Stimulated activated CD4-positive, alpha-beta T cell treated with anti-CD3 and anti-CD28 coated beads, Interleukin-4, amount 100 ng/mL, for 1 hour (primary cell): ENCODE results near the gene CYP19A1.

Experiments used
- DNase-seq: peaks from one replicate; pipeline ENCODE4 v3.0.0-alpha.2; 2020

The CYP19A1 gene

DNA sequence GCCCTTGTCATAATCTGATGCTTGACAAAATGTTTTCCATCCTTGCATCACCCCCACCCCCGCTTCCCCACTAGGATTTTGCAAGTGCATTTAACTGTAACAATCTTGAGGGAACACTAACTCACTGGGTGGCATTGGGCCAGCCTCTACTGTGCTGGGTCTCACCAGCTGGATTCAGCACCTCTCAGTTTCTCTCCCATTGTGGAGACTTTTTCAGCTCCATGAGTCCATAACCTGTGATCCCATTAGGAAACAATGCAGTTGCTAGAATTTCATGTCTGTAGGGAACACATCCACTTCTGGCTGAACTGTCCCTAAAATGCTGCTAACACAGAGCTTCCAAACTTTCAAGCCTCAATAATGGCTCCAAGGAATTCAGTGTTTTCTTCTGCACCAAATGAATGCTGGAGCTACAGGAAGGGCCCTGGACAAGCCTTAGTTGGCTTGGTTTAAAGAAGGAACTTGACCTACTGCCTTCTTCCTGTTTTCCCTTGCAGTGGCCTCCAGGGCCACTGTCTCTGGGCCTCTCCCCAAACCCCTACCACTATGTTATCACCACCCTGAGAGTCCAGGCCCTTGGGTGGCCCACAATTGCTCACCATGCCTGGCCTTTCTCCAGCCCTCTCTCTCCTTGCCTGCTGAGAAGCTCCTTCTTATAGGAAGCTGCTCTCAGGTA is 15.6 kb downstream of the CYP19A1 start:
- DNase-seq: no peak

DNA sequence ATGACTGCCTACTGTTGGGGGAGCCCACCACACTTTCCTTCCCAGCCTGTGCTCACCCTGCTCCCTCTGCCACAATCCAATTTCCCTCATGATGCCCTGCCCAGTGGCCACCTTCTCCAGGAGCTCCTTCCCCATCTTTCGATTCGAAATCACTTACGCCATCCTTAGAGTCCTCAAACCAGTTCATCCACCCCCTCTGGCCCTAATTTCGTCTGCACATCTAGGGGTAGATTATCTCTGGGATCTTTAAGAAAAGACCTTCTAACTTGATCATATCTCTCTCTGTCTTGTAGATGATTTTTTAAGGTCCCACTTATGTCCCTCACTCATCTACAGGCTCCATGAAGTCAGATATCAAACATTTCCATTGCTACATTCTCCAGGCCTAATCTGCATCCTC is 17.1 kb downstream of the CYP19A1 start:
- DNase-seq: no peak

- DNase-seq: no peak
Measured at GRCh38 chr15:51320843-51321242, 17.6 kb downstream of the CYP19A1 start.

GRCh38 chr15:51319539-51319938 is 18.9 kb downstream of the CYP19A1 start:
- no peak for DNase-seq

DNA sequence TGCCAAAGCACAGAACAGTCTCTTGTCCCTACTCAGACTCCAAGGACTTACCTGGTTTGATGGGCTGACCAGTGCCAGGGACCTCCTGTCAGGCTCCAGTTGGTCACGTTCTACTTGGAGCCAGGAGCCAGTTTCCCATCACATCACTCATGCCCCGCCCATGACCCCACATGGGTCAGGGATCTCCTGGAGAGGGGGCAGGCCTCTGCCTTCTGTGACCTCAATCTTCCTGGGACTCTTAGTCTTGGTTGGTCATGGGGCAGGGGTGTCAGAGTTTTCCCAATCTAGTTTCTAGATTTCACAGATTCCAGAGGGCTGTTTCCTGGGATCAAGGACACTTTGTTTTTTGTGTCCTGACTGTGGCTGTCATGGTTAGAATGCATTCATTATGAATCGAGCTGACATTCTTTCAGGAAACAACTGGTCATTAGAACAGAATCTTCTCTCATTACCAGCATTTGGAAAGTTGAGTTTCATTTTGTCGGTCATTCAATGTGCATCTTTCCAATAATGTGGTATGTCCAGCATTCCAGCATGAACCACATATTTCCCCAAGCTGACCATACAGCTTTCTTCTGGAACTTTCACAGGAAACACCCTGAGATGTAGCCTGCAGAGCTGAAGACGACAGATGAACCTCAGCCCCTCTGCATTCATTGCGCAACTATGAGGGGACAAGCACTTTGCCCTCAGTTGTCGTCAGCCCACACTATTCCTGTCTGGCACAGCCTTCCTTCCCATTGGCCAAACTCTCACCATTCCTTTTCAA is 19.8 kb downstream of the CYP19A1 start:
- DNase-seq: no peak

- no peak for DNase-seq
Measured at GRCh38 chr15:51316636-51317035, 21.8 kb downstream of the CYP19A1 start.

DNA sequence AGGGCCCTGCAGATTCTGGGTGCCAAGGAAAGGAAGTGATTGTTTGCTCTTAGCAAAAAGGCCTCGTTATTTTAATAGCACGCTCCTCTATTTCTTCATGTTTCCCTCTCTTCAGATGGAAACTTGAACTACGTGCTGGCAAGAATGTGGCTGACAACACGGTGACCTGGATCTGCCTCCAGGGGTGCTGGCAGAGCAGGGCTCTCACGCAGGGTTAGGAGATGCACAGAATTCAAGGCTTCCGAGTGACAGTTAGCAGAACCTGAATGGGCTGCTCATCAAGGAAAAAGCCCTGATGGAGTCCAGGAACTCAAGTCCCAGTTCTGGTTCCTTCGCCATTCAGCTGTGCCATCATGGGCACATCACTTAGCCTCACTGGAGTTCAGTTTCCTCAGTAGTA is 22.7 kb downstream of the CYP19A1 start:
- no peak for DNase-seq

DNA sequence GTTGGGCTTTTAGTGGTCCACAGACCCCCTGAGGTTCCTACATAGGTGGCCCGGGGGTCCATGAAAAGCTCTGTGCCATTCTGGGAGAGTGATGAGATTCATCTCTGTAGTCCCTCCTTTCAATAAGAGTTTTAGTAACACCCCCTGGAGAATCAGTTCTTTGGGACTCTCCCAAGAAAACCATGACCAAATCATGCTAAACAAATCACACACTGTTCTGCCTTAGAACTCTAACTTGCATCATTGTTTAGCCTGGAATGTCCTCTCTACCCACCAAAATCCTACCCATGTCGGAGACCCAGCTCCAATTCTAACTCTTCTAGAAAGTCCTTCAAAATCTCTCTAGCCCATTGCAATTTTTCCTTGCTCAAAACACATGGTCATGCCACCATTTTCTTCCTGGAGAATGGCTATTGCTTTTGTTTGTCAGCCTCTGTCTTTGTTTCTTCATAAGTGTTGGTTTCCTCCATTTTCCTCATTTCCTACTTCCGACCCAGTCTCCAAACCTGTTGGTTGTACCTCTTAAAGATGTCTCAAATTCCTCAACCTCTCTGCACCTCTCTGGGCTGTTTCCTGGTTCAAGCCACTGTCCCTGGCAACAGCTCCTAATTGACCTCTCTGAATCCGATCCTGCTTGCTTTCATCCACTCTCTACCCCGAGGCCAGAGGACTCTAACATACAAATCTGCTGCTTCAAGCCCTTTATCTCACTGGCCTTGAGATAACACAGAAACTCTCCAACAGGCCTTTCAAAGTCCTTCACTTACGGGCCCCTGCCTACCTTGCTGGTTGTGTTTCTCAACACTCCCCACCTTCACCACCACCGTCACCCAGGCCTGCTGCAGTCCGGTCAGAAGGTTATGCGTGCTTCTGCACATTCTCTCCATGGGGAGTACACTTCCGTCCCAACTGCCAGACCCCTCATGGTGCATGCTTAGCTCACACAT is 23.7 kb downstream of the CYP19A1 start:
- no peak for DNase-seq

DNA sequence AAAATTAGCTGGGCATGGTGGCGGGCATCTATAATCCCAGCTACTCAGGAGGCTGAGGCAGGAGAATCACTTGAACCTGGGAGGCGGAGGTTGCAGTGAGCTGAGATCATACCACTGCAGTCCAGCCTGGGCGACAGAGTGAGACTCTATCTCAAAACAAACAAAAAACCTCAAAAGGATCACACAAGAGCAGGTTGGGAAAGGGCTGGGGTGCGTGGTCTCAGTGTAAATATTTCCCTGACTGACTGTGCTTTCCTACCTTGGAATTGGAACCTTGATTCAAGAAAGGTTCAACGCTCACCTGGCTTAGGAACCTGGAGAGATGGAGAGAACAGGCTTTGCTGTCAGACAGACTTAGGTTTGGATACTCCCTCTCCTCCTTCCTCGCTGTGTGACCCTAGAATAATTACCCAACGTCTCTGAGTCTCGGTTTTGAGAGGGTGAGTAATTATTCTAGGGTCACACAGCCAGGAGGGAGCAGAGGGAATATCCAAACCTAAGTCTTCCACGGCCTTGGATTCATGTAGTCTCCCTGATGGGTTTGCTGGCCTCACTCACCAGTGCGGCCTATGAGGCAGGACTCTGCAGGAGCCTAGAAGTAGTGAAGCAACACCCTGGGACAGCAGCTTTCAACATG is 24.6 kb downstream of the CYP19A1 start:
- no peak for DNase-seq

DNA sequence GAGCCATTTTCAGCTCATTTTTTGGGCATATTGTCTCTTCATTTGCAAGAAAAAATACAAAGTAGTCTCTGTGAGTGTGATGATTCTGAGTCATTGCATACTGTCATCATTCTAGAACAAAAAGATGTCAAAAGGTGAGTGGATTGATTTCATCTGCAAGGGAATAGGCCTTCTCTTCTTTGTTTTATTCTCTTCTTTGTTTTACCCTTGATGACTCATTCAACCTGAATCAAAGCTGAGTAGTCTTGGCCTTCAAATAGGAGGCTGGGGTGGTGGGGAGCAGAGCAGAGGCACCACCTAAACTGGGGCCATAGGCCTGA is 25.4 kb downstream of the CYP19A1 start:
- DNase-seq: no peak

GRCh38 chr15:51312166-51313073 is 26.0 kb downstream of the CYP19A1 start:
- DNase-seq: no peak

DNA sequence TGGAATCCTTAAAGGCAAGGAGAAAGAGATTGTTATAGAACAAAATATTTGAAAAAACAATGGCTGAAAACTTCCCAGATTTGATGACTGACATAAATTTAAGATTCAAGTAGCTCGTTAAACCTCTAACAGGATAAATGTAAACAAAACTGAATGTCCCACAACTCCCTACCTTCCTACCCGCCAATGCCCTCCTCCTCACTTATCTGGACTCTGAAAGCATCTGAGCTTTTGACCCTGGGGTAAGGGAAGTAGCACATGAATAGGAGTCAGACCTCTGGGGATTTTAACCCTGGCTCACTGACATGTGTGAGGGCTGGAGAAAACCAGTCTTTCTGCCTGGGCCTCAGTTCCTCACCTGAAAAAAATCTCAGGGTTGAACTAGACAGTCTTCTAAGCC is 26.9 kb downstream of the CYP19A1 start:
- DNase-seq: no peak

DNA sequence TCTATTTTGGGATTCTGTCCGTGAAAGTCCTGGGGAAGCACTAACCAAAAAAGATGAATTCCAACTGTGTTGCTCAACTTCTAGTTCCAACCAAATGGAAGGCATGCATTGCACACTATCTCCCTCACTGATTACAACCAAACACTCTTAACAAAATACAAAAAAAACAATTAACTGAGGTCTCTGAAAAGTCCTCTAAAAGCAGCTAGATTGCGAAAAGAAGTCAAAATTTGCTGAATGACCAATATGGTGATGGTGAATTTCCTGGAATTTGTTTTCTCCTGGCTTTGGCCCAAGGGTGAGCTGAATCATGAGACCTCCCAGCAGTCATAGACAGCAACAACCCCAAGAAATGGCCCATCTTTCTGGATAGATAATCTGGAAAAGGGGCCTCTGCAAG is 28.3 kb downstream of the CYP19A1 start:
- DNase-seq: no peak

- DNase-seq: no peak
Measured at GRCh38 chr15:51307811-51308210, 30.6 kb downstream of the CYP19A1 start.

DNA sequence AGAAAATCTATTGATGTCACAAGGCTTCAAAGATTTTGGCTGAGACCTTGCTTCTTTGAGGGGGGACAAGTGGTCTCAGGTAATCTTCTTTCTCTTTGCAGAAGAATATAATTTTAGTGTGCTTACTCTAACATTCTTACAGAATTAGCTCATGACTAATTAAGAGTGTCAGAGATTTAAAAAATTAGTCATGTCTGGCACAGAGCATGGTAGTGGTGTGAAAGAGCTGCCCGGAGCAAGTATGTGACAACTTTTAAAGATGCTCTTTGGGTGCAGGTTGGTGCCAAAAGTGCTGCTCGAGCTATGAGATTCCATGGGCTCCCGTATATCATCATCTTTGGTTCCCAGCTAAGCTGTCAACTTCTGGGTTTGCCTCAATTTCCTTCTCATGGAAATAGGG is 31.1 kb downstream of the CYP19A1 start:
- DNase-seq: no peak

- no peak for DNase-seq
Measured at GRCh38 chr15:51303462-51303980, 34.9 kb downstream of the CYP19A1 start.

DNA sequence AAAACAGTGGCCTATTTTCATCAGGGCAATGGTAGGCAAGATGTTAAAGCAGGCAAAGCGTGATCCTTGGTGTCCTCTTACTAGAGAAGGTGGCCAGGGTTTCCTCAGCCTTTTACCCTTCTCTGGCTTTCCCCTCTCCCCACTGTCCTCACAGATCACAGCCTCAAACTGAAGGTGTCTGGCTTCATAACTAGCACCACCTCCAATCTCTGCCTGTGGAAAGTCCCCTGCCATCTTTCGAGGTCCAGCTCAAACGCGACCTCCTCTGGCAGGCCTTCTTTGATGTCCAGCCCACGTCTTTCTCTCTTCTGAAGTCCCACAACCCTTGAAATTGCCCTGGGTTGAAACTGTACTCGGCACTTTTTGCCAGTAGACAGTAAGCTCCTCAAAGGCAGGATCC is 35.9 kb downstream of the CYP19A1 start:
- DNase-seq: no peak

- DNase-seq: no peak
Measured at GRCh38 chr15:51299187-51300015, 39.0 kb downstream of the CYP19A1 start.

- no peak for DNase-seq
Measured at GRCh38 chr15:51298620-51299019, 39.8 kb downstream of the CYP19A1 start.

GRCh38 chr15:51290720-51291119 is 47.7 kb downstream of the CYP19A1 start:
- no peak for DNase-seq

DNA sequence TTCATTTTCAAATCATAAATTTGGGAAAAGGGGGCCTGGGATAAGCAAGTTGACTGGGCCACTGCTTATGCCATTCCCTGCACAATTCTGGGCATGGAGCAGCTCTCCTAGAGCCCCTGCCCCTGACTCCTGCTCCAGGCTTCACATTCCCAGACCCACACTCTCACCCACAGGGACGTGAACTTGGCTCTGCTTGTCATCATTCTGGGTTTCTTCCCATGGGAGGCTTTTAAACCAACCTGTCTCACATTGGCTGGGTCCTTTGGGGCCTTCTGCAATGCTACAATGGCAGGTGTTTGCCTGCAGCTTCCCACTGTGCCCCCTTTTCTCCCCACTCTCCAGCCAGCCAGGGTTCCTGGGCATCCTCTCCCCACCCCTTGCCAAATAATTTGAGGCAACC is 49.1 kb downstream of the CYP19A1 start:
- no peak for DNase-seq
